Uterus (tissue), 2 donors: ENCODE measurements around the gene MACO1.

Experiments
- POLR2A ChIP-seq, 2 donors: fragments of 450-650 bp; IDR thresholded peaks; one replicate each; pipeline ENCODE4 v1.6.1; 2016; ENCODE audit warnings: antibody characterized with exemption in 2 of 2, mild to moderate bottlenecking in 1 of 2, moderate library complexity in 1 of 2
- TF ChIP-seq, protein P1 (sequence below), 4 experiments: fragments of 200-600 bp in 2 of 4; fragments of 450-650 bp in 2 of 4; sonication (generic) in 2 of 4; IDR thresholded peaks; one replicate each; pipeline ENCODE4 v1.5.1; 2016 to 2019; ENCODE audit warnings: antibody characterized with exemption in 4 of 4, mild to moderate bottlenecking in 2 of 4, moderate library complexity in 1 of 4

DNA sequence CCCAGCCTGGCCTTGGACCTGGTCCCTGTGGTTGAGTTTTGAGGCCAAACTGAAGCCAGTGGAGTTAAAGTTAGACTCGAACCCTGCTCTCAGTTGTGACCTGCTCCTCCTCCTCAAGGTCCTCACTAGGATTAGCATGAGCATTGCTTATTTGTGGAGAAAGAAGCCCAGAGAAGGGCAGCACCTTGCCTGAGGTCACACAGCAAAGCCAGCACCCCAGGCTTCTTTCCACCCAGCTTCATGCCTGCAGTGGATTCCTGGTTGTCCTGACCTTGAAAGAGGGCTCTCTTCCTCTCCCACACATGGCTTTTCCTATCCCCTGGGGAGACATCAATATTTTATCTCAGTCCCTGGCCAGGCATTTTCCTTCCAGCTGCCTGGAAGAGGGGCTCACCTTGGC lies 115.5 kb downstream of the MACO1 start:
- TF ChIP-seq, protein P1, sequence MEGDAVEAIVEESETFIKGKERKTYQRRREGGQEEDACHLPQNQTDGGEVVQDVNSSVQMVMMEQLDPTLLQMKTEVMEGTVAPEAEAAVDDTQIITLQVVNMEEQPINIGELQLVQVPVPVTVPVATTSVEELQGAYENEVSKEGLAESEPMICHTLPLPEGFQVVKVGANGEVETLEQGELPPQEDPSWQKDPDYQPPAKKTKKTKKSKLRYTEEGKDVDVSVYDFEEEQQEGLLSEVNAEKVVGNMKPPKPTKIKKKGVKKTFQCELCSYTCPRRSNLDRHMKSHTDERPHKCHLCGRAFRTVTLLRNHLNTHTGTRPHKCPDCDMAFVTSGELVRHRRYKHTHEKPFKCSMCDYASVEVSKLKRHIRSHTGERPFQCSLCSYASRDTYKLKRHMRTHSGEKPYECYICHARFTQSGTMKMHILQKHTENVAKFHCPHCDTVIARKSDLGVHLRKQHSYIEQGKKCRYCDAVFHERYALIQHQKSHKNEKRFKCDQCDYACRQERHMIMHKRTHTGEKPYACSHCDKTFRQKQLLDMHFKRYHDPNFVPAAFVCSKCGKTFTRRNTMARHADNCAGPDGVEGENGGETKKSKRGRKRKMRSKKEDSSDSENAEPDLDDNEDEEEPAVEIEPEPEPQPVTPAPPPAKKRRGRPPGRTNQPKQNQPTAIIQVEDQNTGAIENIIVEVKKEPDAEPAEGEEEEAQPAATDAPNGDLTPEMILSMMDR (IDR thresholded peaks at IDR 0.05), result no peak
- TF ChIP-seq POLR2A (IDR thresholded peaks at IDR 0.05), result no peak
